ENCODE data around the gene AMH. TPM values are rescaled to one million over a fixed set of nuclear protein-coding genes. Genes with fewer than 3 reads are reported as not detected.
A peak's percentile ranks its signal among the peaks of the same experiment; 100 is the strongest.

Gene AMH
- total and polyA plus RNA-seq, 2 of the 13 experiments (the other 11 are each of a cell fraction or from before 2014, with no cell fraction given): 0.03 to 0.18 TPM

- TF ChIP-seq, protein P1, sequence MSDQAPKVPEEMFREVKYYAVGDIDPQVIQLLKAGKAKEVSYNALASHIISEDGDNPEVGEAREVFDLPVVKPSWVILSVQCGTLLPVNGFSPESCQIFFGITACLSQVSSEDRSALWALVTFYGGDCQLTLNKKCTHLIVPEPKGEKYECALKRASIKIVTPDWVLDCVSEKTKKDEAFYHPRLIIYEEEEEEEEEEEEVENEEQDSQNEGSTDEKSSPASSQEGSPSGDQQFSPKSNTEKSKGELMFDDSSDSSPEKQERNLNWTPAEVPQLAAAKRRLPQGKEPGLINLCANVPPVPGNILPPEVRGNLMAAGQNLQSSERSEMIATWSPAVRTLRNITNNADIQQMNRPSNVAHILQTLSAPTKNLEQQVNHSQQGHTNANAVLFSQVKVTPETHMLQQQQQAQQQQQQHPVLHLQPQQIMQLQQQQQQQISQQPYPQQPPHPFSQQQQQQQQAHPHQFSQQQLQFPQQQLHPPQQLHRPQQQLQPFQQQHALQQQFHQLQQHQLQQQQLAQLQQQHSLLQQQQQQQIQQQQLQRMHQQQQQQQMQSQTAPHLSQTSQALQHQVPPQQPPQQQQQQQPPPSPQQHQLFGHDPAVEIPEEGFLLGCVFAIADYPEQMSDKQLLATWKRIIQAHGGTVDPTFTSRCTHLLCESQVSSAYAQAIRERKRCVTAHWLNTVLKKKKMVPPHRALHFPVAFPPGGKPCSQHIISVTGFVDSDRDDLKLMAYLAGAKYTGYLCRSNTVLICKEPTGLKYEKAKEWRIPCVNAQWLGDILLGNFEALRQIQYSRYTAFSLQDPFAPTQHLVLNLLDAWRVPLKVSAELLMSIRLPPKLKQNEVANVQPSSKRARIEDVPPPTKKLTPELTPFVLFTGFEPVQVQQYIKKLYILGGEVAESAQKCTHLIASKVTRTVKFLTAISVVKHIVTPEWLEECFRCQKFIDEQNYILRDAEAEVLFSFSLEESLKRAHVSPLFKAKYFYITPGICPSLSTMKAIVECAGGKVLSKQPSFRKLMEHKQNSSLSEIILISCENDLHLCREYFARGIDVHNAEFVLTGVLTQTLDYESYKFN (CRISPR knock-in tag; conservative IDR thresholded peaks at IDR 0.05): peak; percentile 67
- TF ChIP-seq ESRRA (CRISPR knock-in tag; IDR thresholded peaks at IDR 0.05; ENCODE audit: low read depth) (peak; percentile 73), ATF6 (CRISPR knock-in tag; conservative IDR thresholded peaks at IDR 0.05) (peak; percentile 71; the same call in 1 of the 2 replicates), ATF7-NPFF (CRISPR knock-in tag; IDR thresholded peaks at IDR 0.05; ENCODE audit: low read depth) (peak; percentile 95), BRCA1 (CRISPR knock-in tag; IDR thresholded peaks at IDR 0.05) (0 out of 2 replicates have a peak, but pooled peaks have one; percentile 40), SSRP1 (CRISPR knock-in tag; IDR thresholded peaks at IDR 0.05) (peak; percentile 71; the same call in 1 of the 2 replicates), TCF7L2 (IDR thresholded peaks at IDR 0.05; ENCODE audit: low read depth, low read length) (no peak), NR0B2 (CRISPR knock-in tag; IDR thresholded peaks at IDR 0.05) (peak; percentile 86), NFKBIZ (CRISPR knock-in tag; IDR thresholded peaks at IDR 0.05) (peak; percentile 94), RXRA (CRISPR knock-in tag; IDR thresholded peaks at IDR 0.05) (peak; percentile 74), CC2D1A (CRISPR knock-in tag; IDR thresholded peaks at IDR 0.05) (no peak)
- TF ChIP-seq, protein P2, sequence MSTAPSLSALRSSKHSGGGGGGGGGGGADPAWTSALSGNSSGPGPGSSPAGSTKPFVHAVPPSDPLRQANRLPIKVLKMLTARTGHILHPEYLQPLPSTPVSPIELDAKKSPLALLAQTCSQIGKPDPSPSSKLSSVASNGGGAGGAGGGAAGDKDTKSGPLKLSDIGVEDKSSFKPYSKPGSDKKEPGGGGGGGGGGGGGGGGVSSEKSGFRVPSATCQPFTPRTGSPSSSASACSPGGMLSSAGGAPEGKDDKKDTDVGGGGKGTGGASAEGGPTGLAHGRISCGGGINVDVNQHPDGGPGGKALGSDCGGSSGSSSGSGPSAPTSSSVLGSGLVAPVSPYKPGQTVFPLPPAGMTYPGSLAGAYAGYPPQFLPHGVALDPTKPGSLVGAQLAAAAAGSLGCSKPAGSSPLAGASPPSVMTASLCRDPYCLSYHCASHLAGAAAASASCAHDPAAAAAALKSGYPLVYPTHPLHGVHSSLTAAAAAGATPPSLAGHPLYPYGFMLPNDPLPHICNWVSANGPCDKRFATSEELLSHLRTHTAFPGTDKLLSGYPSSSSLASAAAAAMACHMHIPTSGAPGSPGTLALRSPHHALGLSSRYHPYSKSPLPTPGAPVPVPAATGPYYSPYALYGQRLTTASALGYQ (CRISPR knock-in tag; IDR thresholded peaks at IDR 0.05): peak; percentile 64
- TF ChIP-seq, protein P3, sequence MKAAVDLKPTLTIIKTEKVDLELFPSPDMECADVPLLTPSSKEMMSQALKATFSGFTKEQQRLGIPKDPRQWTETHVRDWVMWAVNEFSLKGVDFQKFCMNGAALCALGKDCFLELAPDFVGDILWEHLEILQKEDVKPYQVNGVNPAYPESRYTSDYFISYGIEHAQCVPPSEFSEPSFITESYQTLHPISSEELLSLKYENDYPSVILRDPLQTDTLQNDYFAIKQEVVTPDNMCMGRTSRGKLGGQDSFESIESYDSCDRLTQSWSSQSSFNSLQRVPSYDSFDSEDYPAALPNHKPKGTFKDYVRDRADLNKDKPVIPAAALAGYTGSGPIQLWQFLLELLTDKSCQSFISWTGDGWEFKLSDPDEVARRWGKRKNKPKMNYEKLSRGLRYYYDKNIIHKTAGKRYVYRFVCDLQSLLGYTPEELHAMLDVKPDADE (CRISPR knock-in tag; IDR thresholded peaks at IDR 0.05): peak; percentile 89; the same call in 1 of the 2 replicates
- TF ChIP-seq, protein P4, sequence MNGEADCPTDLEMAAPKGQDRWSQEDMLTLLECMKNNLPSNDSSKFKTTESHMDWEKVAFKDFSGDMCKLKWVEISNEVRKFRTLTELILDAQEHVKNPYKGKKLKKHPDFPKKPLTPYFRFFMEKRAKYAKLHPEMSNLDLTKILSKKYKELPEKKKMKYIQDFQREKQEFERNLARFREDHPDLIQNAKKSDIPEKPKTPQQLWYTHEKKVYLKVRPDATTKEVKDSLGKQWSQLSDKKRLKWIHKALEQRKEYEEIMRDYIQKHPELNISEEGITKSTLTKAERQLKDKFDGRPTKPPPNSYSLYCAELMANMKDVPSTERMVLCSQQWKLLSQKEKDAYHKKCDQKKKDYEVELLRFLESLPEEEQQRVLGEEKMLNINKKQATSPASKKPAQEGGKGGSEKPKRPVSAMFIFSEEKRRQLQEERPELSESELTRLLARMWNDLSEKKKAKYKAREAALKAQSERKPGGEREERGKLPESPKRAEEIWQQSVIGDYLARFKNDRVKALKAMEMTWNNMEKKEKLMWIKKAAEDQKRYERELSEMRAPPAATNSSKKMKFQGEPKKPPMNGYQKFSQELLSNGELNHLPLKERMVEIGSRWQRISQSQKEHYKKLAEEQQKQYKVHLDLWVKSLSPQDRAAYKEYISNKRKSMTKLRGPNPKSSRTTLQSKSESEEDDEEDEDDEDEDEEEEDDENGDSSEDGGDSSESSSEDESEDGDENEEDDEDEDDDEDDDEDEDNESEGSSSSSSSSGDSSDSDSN (CRISPR knock-in tag; IDR thresholded peaks at IDR 0.05): peak; percentile 84
- TF ChIP-seq, protein P5, sequence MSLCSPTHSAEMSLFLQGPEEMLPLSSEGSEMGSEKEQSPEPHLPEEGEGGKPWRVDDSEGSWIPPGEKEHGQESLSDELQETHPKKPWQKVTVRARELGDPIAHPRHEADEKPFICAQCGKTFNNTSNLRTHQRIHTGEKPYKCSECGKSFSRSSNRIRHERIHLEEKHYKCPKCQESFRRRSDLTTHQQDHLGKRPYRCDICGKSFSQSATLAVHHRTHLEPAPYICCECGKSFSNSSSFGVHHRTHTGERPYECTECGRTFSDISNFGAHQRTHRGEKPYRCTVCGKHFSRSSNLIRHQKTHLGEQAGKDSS (CRISPR knock-in tag; IDR thresholded peaks at IDR 0.05; ENCODE audit: borderline replicate concordance, low read depth): peak; percentile 85
Observed at GRCh38 chr19:2236314-2237050, 12.6 kb upstream of the AMH start, which contains the start of the genes PLEKHJ1 and SF3A2 (continued).

Data from HepG2 (cell line).